K562 (cell line): ENCODE results near the gene DHDH. TPM values are rescaled to one million over a fixed set of nuclear protein-coding genes. Genes with fewer than 3 reads are reported as not detected.

ENCODE experiments used
- CBFA2T3 ChIP-seq: fragments of 450-650 bp; IDR thresholded peaks from 2 replicates; pipeline ENCODE4 v1.6.1; 2017
- HINFP ChIP-seq: fragments of 450-650 bp; conservative IDR thresholded peaks from 2 replicates; pipeline ENCODE4 v1.6.1; 2016; ENCODE audit warnings: missing genetic modification characterization, low read depth, mild to moderate bottlenecking, control low read depth, missing compliant biosample characterization
- NBN ChIP-seq: fragments of 450-650 bp; IDR thresholded peaks from 2 replicates; pipeline ENCODE4 v1.6.1; 2016; ENCODE audit warnings: low read depth, mild to moderate bottlenecking
- NCOA1 ChIP-seq: fragments of 450-650 bp; IDR thresholded peaks from 2 replicates; pipeline ENCODE4 v1.6.1; 2016; ENCODE audit warnings: low read depth
- NR3C1 ChIP-seq: sonication (generic); formaldehyde crosslinking; IDR thresholded peaks from 2 replicates; pipeline ENCODE4 v1.8.1; 2022; ENCODE audit warnings: missing genetic modification reagents
- RBM15 ChIP-seq: fragments of 200-400 bp; formaldehyde crosslinking; IDR thresholded peaks from 2 replicates; pipeline ENCODE4 v1.6.1; 2018; ENCODE audit warnings: mild to moderate bottlenecking, low read length, moderate library complexity; ENCODE audit not compliant: insufficient read depth
- XRCC5 ChIP-seq: fragments of 200-400 bp; formaldehyde crosslinking; IDR thresholded peaks from 2 replicates; pipeline ENCODE4 v1.6.1; 2017; ENCODE audit warnings: low read depth, mild to moderate bottlenecking, low read length
- ZKSCAN3 ChIP-seq: fragments of 250-450 bp; sonication (Bioruptor Pico); IDR thresholded peaks from 2 replicates; pipeline ENCODE4 v1.4.0; 2020
- ZNF143 ChIP-seq: sonication (generic); formaldehyde crosslinking; IDR thresholded peaks from 2 replicates; pipeline ENCODE4 v1.9.0; 2022; ENCODE audit warnings: mild to moderate bottlenecking, missing genetic modification reagents
- ZNF586 ChIP-seq: fragments of 450-650 bp; formaldehyde crosslinking; conservative IDR thresholded peaks from 2 replicates; pipeline ENCODE4 v1.4.0; 2020; ENCODE audit warnings: mild to moderate bottlenecking, moderate library complexity
- ZNF778 ChIP-seq: fragments of 450-650 bp; formaldehyde crosslinking; IDR thresholded peaks from 2 replicates; pipeline ENCODE4 v1.4.0; 2020; ENCODE audit warnings: mild to moderate bottlenecking, moderate library complexity
- polyA plus RNA-seq, 8 experiments: library from polyadenylated mRNA; depleted of rRNA in 4 of 8; stranded (reverse) in 5 of 8; unstranded in 3 of 8; fragments of >200 nt; fragmentation: Nextera tagmentation in 2 of 8; fragmentation: Illumina TruSeq in 1 of 8; extraction: Ambion mirVana in 2 of 8; extraction: Trizol in 1 of 8; gene quantifications; 2 replicates each; pipeline versions ENCODE4 v1.2.1 to v1.2.3, GENCODE V29; 2011 to 2014; ENCODE audit warnings: inconsistent platforms in 1 of 8, missing spikeins in 1 of 8
- total RNA-seq, 7 experiments: library from RNA; depleted of rRNA in 6 of 7; stranded (reverse); fragments of >200 nt in 6 of 7; fragmentation: Illumina TruSeq in 2 of 7; extraction: Trizol in 2 of 7; gene quantifications; 2 replicates each; pipeline versions ENCODE4 v1.2.1 to v1.2.3, GENCODE V29; 2011 to 2021; ENCODE audit warnings: low replicate concordance in 1 of 7
- TF ChIP-seq, protein P1 (sequence below): fragments of 250-450 bp; sonication (Bioruptor Pico); IDR thresholded peaks from 2 replicates; pipeline ENCODE4 v1.4.0; 2020; ENCODE audit warnings: mild to moderate bottlenecking, moderate library complexity
- TF ChIP-seq, protein P2 (sequence below): fragments of 450-650 bp; formaldehyde crosslinking; IDR thresholded peaks from 2 replicates; pipeline ENCODE4 v1.4.0; 2022; ENCODE audit warnings: mild to moderate bottlenecking, moderate library complexity
- TF ChIP-seq, protein P3 (sequence below): sonication (generic); formaldehyde crosslinking; IDR thresholded peaks from 2 replicates; pipeline ENCODE4 v1.8.0; 2022; ENCODE audit warnings: missing genetic modification reagents, mild to moderate bottlenecking, borderline replicate concordance
- TF ChIP-seq, protein P4 (sequence below): fragments of 250-450 bp; sonication (Bioruptor Pico); IDR thresholded peaks from 2 replicates; pipeline ENCODE4 v1.4.0; 2020
- TF ChIP-seq, protein P5 (sequence below): sonication (generic); formaldehyde crosslinking; IDR thresholded peaks from 2 replicates; pipeline ENCODE4 v1.8.1; 2023; ENCODE audit warnings: mild to moderate bottlenecking, missing genetic modification reagents

DHDH gene
- total and polyA plus RNA-seq, 9 of the 15 experiments (the other 6 are each of a cell fraction or from before 2014, with no cell fraction given) = 0.37 to 1.9 (median 0.87) TPM

GRCh38 chr19:48964205-48965039 lies 30.9 kb downstream of the DHDH start (continued):
- TF ChIP-seq, protein P1, sequence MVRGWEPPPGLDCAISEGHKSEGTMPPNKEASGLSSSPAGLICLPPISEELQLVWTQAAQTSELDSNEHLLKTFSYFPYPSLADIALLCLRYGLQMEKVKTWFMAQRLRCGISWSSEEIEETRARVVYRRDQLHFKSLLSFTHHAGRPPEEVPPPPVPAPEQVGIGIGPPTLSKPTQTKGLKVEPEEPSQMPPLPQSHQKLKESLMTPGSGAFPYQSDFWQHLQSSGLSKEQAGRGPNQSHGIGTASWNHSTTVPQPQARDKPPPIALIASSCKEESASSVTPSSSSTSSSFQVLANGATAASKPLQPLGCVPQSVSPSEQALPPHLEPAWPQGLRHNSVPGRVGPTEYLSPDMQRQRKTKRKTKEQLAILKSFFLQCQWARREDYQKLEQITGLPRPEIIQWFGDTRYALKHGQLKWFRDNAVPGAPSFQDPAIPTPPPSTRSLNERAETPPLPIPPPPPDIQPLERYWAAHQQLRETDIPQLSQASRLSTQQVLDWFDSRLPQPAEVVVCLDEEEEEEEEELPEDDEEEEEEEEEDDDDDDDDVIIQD (CRISPR knock-in tag) = no peak
- TF ChIP-seq, protein P2, sequence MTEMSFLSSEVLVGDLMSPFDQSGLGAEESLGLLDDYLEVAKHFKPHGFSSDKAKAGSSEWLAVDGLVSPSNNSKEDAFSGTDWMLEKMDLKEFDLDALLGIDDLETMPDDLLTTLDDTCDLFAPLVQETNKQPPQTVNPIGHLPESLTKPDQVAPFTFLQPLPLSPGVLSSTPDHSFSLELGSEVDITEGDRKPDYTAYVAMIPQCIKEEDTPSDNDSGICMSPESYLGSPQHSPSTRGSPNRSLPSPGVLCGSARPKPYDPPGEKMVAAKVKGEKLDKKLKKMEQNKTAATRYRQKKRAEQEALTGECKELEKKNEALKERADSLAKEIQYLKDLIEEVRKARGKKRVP (CRISPR knock-in tag) = no peak
- TF ChIP-seq, protein P3, sequence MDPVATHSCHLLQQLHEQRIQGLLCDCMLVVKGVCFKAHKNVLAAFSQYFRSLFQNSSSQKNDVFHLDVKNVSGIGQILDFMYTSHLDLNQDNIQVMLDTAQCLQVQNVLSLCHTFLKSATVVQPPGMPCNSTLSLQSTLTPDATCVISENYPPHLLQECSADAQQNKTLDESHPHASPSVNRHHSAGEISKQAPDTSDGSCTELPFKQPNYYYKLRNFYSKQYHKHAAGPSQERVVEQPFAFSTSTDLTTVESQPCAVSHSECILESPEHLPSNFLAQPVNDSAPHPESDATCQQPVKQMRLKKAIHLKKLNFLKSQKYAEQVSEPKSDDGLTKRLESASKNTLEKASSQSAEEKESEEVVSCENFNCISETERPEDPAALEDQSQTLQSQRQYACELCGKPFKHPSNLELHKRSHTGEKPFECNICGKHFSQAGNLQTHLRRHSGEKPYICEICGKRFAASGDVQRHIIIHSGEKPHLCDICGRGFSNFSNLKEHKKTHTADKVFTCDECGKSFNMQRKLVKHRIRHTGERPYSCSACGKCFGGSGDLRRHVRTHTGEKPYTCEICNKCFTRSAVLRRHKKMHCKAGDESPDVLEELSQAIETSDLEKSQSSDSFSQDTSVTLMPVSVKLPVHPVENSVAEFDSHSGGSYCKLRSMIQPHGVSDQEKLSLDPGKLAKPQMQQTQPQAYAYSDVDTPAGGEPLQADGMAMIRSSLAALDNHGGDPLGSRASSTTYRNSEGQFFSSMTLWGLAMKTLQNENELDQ (CRISPR knock-in tag) = 0 out of 2 replicates have a peak, but pooled peaks have one; percentile 18
- TF ChIP-seq, protein P4, sequence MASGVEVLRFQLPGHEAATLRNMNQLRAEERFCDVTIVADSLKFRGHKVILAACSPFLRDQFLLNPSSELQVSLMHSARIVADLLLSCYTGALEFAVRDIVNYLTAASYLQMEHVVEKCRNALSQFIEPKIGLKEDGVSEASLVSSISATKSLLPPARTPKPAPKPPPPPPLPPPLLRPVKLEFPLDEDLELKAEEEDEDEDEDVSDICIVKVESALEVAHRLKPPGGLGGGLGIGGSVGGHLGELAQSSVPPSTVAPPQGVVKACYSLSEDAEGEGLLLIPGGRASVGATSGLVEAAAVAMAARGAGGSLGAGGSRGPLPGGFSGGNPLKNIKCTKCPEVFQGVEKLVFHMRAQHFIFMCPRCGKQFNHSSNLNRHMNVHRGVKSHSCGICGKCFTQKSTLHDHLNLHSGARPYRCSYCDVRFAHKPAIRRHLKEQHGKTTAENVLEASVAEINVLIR (CRISPR knock-in tag) = no peak
- TF ChIP-seq ZKSCAN3 (CRISPR knock-in tag) (no peak), NR3C1 (no peak), RBM15 (no peak), NCOA1 (no peak), CBFA2T3 (peak; percentile 53), NBN (0 out of 2 replicates have a peak, but pooled peaks have one; percentile 21), XRCC5 (no peak), HINFP (tag) (no peak), ZNF586 (no peak), ZNF778 (CRISPR knock-in tag) (no peak), ZNF143 (no peak)
- TF ChIP-seq, protein P5, sequence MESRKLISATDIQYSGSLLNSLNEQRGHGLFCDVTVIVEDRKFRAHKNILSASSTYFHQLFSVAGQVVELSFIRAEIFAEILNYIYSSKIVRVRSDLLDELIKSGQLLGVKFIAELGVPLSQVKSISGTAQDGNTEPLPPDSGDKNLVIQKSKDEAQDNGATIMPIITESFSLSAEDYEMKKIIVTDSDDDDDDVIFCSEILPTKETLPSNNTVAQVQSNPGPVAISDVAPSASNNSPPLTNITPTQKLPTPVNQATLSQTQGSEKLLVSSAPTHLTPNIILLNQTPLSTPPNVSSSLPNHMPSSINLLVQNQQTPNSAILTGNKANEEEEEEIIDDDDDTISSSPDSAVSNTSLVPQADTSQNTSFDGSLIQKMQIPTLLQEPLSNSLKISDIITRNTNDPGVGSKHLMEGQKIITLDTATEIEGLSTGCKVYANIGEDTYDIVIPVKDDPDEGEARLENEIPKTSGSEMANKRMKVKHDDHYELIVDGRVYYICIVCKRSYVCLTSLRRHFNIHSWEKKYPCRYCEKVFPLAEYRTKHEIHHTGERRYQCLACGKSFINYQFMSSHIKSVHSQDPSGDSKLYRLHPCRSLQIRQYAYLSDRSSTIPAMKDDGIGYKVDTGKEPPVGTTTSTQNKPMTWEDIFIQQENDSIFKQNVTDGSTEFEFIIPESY (CRISPR knock-in tag) = no peak
